DMS 273 (cell line): Measurements from ENCODE around the gene KIF13A.

Experiments used
- DNase-seq: peaks from one replicate; lab custom pipeline; 2025; ENCODE audit not compliant: unreplicated experiment; lab: John Stamatoyannopoulos, UW

The KIF13A gene

GRCh38 chr6:17730078-17730704 is 257.2 kb downstream of the KIF13A start:
- DNase-seq, result no peak

DNA sequence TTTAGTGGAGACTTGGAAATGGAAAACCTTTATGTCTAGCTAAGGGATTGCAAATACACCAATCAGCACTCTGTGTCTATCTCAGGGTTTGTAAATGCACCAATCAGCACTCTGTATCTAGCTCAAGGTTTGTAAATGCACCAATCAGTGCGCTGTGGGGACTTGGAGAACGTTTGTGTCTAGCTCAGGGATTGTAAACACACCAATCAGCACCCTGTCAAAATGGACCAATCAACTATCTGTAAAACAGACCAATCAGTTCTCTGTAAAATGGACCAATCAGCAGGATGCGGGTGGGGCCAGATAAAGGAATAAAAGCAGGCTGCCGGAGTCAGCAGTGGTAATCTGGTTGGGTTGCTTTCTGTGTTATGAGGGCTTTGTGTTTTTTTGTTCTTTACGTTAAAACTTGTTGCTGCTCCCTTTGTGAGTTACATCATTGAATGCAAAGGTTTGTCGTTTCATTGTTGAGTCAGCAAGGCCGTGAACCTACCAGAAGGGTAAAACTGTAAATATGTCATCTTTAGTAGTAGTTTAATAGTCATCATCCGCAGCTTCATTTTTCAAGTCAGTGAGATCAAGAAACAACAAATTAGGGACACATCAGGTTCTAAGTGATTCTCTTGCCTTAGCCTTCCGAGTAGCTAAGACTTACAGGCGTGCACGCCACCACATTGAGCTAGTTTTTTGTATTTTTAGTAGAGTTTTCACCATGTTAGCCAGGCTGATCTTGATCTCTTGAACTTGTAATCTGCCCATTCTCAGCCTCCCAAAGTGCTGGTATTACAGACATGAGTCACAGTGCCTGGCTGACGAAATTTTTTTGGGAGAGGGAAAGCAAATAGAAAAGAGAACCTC is 258.0 kb downstream of the KIF13A start:
- DNase-seq, result no peak

- no peak for DNase-seq
These were observed 258.7 kb downstream of the KIF13A start for GRCh38 chr6:17728551-17729222.

DNA sequence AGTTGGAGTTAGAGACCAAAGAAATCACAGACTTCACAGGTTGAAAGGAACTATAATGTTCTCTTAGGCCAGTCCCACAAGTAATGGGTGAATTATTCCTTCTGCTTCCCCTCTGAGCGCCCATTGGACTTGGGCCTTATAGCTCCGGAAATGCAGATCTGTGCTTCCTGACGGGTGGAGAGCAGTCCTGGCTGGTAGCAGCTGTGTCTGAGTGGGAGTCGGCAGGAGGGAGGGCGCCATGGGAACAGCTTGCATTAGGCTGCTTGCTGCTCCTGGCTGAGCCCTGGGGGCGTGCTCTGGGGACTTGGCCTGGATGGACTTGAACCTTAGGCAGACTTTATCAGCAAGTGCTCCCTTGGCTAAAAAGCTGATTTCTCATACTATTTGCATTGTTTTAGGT is 262.4 kb downstream of the KIF13A start:
- DNase-seq, result peak; percentile 94

GRCh38 chr6:17724341-17724740 is 263.1 kb downstream of the KIF13A start:
- no peak for DNase-seq

DNA sequence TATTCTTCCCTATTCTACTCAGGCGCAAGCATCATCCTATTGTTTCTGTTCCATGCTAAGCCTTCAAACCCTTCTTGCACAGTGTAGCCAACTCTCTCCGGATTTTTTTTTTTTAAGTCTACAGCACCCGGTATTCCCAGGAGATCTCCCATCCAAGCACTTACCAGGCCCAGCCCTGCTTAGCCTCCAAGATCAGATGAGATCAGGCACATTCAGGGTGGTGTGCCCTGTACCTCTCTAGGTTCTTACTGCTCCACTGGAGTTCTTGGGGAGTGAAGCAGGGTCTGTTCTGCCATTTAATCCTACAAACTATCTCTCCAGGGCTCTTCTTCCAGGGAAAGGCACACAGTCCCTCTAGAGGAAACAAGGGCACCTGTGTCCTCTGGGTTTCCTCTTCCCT is 265.8 kb downstream of the KIF13A start:
- DNase-seq, result no peak

- DNase-seq, result peak; percentile 11
These were observed 268.0 kb downstream of the KIF13A start for GRCh38 chr6:17719323-17720041.

DNA sequence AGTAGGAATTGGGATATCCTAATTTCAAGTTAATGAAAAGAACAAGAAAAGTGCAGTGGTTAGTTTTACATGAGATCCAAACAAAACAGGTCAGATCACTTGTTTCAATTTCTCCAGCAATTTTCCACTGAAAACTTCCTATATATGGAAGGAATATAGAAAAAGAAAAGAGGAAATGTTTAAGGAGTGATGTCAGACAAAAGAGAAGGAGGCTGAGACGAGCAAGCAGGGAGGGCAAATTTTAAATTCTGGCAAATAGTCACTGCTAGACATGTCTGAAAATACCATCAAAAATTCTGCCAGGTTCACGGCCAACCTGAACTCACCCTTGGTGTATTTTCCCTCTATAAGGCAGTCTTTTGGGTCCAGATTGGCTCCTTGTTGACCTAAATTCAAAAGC is 271.2 kb downstream of the KIF13A start:
- DNase-seq, result no peak

DNA sequence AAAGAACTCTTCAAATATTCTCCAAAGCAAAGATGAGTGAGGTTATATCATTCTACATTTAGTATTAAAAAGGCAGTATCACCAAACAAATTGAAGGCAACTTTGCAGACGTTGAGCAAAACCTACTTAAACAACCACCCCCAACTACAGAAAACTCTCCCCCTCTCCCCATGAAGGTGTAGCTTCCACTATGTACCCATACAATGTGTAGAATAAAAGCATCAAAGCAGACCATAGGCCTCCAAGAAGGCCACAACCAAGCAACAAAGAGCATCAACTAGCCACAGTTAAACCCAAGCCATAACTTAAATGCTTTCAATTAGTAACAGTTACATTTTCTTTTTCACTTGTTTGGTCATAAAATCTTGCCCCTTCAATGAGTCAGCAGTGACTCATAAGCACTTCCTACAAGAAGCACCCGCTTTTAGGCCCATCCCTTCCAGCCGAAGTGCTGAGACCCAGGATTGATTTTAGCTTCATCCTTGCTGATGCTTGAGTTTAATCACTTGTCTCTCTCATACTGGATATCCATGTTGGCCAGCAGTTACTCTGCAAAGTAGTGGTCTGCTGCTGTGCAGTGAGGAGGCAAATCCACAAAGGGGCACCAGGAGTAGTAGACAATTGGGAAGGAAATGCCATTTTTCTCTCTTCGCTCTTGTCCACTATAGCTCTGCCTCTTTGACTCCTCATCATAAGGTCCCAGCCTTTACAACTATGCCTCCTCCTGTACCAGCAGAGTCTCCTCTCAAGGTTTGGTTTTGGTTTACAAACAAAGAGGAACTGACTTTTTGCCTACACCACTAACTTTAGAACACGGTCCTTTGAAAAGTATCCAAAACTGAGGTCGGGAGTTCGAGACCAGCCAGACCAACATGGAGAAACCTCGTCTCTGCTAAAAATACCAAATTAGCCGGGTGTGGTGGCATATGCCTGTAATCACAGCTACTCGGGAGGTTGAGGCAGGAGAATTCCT is 272.3 kb downstream of the KIF13A start:
- DNase-seq, result no peak

- no peak for DNase-seq
These were observed 273.3 kb downstream of the KIF13A start for GRCh38 chr6:17714177-17714576.

DNA sequence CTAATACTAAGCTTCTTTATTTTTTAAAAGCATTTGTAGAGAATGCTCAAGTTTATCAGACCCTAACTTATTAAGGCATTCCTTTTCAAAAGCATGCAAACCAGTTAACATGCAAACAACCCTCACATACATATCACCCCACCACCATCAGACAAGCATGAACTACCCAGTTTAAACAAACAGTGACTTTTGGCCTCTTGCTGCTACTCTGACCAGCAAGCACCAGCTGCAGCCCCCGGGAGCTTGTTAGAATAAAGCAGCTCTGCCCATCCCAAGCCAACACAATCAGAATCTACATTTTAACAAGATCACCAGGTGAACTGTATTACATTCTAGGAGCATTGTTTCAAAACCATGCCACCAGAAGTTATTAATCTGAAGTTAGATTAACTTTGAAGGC is 274.9 kb downstream of the KIF13A start:
- DNase-seq, result no peak

GRCh38 chr6:17710331-17710730 is 277.1 kb downstream of the KIF13A start:
- no peak for DNase-seq

GRCh38 chr6:17709476-17709875 is 278.0 kb downstream of the KIF13A start:
- no peak for DNase-seq
